HepG2 (cell line): ENCODE data around the gene FCRLA. TPM values are rescaled to one million over a fixed set of nuclear protein-coding genes. Genes with fewer than 3 reads are reported as not detected.

ENCODE experiments used
- NFIB ChIP-seq: sonication (generic); formaldehyde crosslinking; IDR thresholded peaks from 2 replicates; pipeline ENCODE4 v1.9.0; 2021; ENCODE audit warnings: missing genetic modification reagents, mild to moderate bottlenecking, borderline replicate concordance
- PHB2 ChIP-seq: fragments of 450-650 bp; IDR thresholded peaks from 2 replicates; pipeline ENCODE4 v1.6.1; 2018; ENCODE audit not compliant: partially characterized antibody
- SALL1 ChIP-seq: sonication (generic); formaldehyde crosslinking; IDR thresholded peaks from 2 replicates; pipeline ENCODE4 v1.8.0; 2022; ENCODE audit warnings: mild to moderate bottlenecking, missing genetic modification reagents
- SALL2 ChIP-seq: sonication (generic); formaldehyde crosslinking; IDR thresholded peaks from 2 replicates; pipeline ENCODE4 v1.8.1; 2023; ENCODE audit warnings: mild to moderate bottlenecking, missing genetic modification reagents, inconsistent platforms
- SNRNP70 ChIP-seq: fragments of 200-400 bp; formaldehyde crosslinking; IDR thresholded peaks from 2 replicates; pipeline ENCODE4 v1.6.1; 2017; ENCODE audit warnings: mild to moderate bottlenecking, low read depth, low read length, moderate library complexity
- ZNF552 ChIP-seq: sonication (generic); formaldehyde crosslinking; IDR thresholded peaks from 2 replicates; pipeline ENCODE4 v1.9.0; 2022; ENCODE audit warnings: missing genetic modification reagents, mild to moderate bottlenecking, borderline replicate concordance
- ZNF572 ChIP-seq: sonication (generic); formaldehyde crosslinking; IDR thresholded peaks from 2 replicates; pipeline ENCODE4 v1.5.1; 2020; ENCODE audit warnings: mild to moderate bottlenecking, missing genetic modification reagents
- polyA plus RNA-seq, 8 experiments: library from polyadenylated mRNA; depleted of rRNA in 3 of 8; stranded (reverse) in 7 of 8; unstranded in 1 of 8; fragments of >200 nt; fragmentation: Illumina TruSeq in 4 of 8; extraction: Trizol in 4 of 8; gene quantifications; 2 replicates each; pipeline versions ENCODE4 v1.2.1 to v1.2.3, GENCODE V29; 2011 to 2016; ENCODE audit warnings: low read depth in 4 of 8, missing spikeins in 1 of 8, mixed read lengths in 1 of 8; ENCODE audit not compliant: insufficient read depth in 1 of 8
- total RNA-seq, 5 experiments: library from RNA; depleted of rRNA; stranded (reverse); fragments of >200 nt; fragmentation: Illumina TruSeq; extraction: Trizol; gene quantifications; 2 replicates each; pipeline ENCODE4 v1.2.3, GENCODE V29; 2016; ENCODE audit warnings: low read depth in 1 of 5
- TF ChIP-seq, protein P1 (sequence below): sonication (generic); formaldehyde crosslinking; IDR thresholded peaks from 2 replicates; pipeline ENCODE4 v1.4.0; 2020; ENCODE audit warnings: missing genetic modification reagents
- TF ChIP-seq, protein P2 (sequence below): sonication (generic); formaldehyde crosslinking; IDR thresholded peaks from 2 replicates; pipeline ENCODE4 v1.8.0; 2022; ENCODE audit warnings: missing genetic modification reagents, mild to moderate bottlenecking, moderate library complexity, borderline replicate concordance
- TF ChIP-seq, protein P3 (sequence below): sonication (generic); formaldehyde crosslinking; IDR thresholded peaks from 2 replicates; pipeline ENCODE4 v1.5.0; 2020; ENCODE audit warnings: missing genetic modification reagents
- TF ChIP-seq, protein P4 (sequence below): sonication (generic); formaldehyde crosslinking; IDR thresholded peaks from 2 replicates; pipeline ENCODE4 v1.4.0; 2020; ENCODE audit warnings: missing genetic modification reagents

FCRLA gene
- total and polyA plus RNA-seq, 2 of the 13 experiments (the other 11 are each of a cell fraction or from before 2014, with no cell fraction given): not detected

DNA sequence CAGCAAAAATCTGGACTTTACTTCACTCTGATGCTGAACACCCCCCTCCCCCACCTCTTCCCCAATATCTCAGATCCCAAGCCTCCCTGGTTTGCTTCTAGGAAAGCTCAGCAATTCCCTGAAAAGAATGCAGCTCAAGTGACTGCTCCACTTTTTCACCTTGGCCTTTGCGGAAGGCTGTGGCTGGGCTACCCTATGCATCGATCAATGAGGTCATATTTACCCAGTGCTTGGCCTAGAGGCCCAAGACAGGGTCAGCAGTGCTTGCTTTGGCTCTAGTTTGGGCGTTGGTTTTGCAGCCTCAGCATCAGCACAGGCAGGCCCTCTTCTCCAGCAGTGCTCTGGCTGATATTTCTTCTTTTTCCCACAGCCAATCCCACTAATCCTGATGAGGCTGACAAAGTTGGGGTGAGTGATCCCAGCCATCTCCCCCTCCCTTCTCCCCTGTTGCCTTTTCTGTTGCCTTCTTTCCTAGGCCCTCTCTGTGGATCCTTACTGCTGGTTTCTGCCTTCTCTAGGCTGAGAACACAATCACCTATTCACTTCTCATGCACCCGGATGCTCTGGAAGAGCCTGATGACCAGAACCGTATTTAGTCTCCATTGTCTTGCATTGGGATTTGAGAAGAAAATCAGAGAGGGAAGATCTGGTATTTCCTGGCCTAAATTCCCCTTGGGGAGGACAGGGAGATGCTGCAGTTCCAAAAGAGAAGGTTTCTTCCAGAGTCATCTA lies 29.9 kb upstream of the FCRLA start (continued):
- TF ChIP-seq ZNF572 (CRISPR knock-in tag): no peak
- TF ChIP-seq ZNF552 (CRISPR knock-in tag): no peak
- TF ChIP-seq, protein P1, sequence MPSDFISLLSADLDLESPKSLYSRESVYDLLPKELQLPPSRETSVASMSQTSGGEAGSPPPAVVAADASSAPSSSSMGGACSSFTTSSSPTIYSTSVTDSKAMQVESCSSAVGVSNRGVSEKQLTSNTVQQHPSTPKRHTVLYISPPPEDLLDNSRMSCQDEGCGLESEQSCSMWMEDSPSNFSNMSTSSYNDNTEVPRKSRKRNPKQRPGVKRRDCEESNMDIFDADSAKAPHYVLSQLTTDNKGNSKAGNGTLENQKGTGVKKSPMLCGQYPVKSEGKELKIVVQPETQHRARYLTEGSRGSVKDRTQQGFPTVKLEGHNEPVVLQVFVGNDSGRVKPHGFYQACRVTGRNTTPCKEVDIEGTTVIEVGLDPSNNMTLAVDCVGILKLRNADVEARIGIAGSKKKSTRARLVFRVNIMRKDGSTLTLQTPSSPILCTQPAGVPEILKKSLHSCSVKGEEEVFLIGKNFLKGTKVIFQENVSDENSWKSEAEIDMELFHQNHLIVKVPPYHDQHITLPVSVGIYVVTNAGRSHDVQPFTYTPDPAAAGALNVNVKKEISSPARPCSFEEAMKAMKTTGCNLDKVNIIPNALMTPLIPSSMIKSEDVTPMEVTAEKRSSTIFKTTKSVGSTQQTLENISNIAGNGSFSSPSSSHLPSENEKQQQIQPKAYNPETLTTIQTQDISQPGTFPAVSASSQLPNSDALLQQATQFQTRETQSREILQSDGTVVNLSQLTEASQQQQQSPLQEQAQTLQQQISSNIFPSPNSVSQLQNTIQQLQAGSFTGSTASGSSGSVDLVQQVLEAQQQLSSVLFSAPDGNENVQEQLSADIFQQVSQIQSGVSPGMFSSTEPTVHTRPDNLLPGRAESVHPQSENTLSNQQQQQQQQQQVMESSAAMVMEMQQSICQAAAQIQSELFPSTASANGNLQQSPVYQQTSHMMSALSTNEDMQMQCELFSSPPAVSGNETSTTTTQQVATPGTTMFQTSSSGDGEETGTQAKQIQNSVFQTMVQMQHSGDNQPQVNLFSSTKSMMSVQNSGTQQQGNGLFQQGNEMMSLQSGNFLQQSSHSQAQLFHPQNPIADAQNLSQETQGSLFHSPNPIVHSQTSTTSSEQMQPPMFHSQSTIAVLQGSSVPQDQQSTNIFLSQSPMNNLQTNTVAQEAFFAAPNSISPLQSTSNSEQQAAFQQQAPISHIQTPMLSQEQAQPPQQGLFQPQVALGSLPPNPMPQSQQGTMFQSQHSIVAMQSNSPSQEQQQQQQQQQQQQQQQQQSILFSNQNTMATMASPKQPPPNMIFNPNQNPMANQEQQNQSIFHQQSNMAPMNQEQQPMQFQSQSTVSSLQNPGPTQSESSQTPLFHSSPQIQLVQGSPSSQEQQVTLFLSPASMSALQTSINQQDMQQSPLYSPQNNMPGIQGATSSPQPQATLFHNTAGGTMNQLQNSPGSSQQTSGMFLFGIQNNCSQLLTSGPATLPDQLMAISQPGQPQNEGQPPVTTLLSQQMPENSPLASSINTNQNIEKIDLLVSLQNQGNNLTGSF (CRISPR knock-in tag): no peak
- TF ChIP-seq NFIB (CRISPR knock-in tag): no peak
- TF ChIP-seq, protein P2, sequence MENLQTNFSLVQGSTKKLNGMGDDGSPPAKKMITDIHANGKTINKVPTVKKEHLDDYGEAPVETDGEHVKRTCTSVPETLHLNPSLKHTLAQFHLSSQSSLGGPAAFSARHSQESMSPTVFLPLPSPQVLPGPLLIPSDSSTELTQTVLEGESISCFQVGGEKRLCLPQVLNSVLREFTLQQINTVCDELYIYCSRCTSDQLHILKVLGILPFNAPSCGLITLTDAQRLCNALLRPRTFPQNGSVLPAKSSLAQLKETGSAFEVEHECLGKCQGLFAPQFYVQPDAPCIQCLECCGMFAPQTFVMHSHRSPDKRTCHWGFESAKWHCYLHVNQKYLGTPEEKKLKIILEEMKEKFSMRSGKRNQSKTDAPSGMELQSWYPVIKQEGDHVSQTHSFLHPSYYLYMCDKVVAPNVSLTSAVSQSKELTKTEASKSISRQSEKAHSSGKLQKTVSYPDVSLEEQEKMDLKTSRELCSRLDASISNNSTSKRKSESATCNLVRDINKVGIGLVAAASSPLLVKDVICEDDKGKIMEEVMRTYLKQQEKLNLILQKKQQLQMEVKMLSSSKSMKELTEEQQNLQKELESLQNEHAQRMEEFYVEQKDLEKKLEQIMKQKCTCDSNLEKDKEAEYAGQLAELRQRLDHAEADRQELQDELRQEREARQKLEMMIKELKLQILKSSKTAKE (CRISPR knock-in tag): peak; percentile 29; the same call in 1 of the 2 replicates
- TF ChIP-seq, protein P3, sequence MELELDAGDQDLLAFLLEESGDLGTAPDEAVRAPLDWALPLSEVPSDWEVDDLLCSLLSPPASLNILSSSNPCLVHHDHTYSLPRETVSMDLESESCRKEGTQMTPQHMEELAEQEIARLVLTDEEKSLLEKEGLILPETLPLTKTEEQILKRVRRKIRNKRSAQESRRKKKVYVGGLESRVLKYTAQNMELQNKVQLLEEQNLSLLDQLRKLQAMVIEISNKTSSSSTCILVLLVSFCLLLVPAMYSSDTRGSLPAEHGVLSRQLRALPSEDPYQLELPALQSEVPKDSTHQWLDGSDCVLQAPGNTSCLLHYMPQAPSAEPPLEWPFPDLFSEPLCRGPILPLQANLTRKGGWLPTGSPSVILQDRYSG: no peak
- TF ChIP-seq, protein P4, sequence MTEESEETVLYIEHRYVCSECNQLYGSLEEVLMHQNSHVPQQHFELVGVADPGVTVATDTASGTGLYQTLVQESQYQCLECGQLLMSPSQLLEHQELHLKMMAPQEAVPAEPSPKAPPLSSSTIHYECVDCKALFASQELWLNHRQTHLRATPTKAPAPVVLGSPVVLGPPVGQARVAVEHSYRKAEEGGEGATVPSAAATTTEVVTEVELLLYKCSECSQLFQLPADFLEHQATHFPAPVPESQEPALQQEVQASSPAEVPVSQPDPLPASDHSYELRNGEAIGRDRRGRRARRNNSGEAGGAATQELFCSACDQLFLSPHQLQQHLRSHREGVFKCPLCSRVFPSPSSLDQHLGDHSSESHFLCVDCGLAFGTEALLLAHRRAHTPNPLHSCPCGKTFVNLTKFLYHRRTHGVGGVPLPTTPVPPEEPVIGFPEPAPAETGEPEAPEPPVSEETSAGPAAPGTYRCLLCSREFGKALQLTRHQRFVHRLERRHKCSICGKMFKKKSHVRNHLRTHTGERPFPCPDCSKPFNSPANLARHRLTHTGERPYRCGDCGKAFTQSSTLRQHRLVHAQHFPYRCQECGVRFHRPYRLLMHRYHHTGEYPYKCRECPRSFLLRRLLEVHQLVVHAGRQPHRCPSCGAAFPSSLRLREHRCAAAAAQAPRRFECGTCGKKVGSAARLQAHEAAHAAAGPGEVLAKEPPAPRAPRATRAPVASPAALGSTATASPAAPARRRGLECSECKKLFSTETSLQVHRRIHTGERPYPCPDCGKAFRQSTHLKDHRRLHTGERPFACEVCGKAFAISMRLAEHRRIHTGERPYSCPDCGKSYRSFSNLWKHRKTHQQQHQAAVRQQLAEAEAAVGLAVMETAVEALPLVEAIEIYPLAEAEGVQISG (CRISPR knock-in tag): 0 out of 2 replicates have a peak, but pooled peaks have one; percentile 14
- TF ChIP-seq PHB2: no peak
- TF ChIP-seq SALL2 (CRISPR knock-in tag): no peak
- peak; percentile 33; the same call in 1 of the 2 replicates for TF ChIP-seq SALL1 (CRISPR knock-in tag)
- TF ChIP-seq SNRNP70: no peak
